SK-N-SH (cell line): ENCODE data around the gene CDK5RAP2. TPM values are rescaled to one million over a fixed set of nuclear protein-coding genes. Genes with fewer than 3 reads are reported as not detected.

Source experiments
- CTCF ChIA-PET: fragments of 300-600, 350-600 bp; formaldehyde crosslinking; extraction: SDS; loops from one replicate; lab custom pipeline; 2021; lab: Yijun Ruan, JAX
- POLR2A ChIA-PET: fragments of 350-600 bp; sonication (Branson Sonifier 250); formaldehyde crosslinking; extraction: SDS; loops from one replicate; lab custom pipeline; 2020; ENCODE audit warnings: antibody characterized with exemption, inconsistent platforms; lab: Yijun Ruan, JAX
- DNase-seq: peaks from one replicate; pipeline ENCODE4 v3.0.0; 2012
- H2AFZ ChIP-seq: fragments of 200-600 bp; sonication (generic); 2 replicates; pipeline ENCODE4 v1.8.1; 2016; ENCODE audit warnings: antibody characterized with exemption, mild to moderate bottlenecking, low read depth
- H3F3A ChIP-seq: fragments of 200-600 bp; sonication (generic); replicated peaks from 2 replicates; pipeline ENCODE3; 2016; ENCODE audit warnings: antibody characterized with exemption, mild to moderate bottlenecking; ENCODE audit not compliant: insufficient read depth
- H3K27ac ChIP-seq, 2 experiments: fragments of 200-500 bp in 1 of 2; fragments of 200-600 bp in 1 of 2; sonication (Bioruptor generic) in 1 of 2; sonication (generic), shearing (Covaris generic) in 1 of 2; 2 replicates each; pipeline versions ENCODE4 v1.5.1 to v1.6.1; 2014 to 2016; ENCODE audit warnings: low read depth in 2 of 2, inconsistent platforms in 1 of 2, low read length in 1 of 2, mild to moderate bottlenecking in 1 of 2, mixed read lengths in 1 of 2
- H3K27me3 ChIP-seq: fragments of 200-600 bp; sonication (generic), shearing (Covaris generic); 2 replicates; pipeline ENCODE4 v1.6.1; 2016; ENCODE audit warnings: mixed run types; ENCODE audit not compliant: insufficient read depth
- H3K36me3 ChIP-seq, 2 experiments: fragments of 200-500 bp in 1 of 2; fragments of 200-600 bp in 1 of 2; sonication (Bioruptor generic) in 1 of 2; sonication (generic) in 1 of 2; replicated peaks in 1 of 2; 2 replicates each; pipeline versions ENCODE3 to v1.5.1; 2014 to 2016; ENCODE audit warnings: low read length in 1 of 2, mild to moderate bottlenecking in 1 of 2; ENCODE audit not compliant: insufficient read depth in 2 of 2, control insufficient read depth in 1 of 2
- H3K4me1 ChIP-seq, 2 experiments: fragments of 200-500 bp in 1 of 2; fragments of 200-600 bp in 1 of 2; sonication (Bioruptor generic) in 1 of 2; sonication (generic), shearing (Covaris generic) in 1 of 2; 2 replicates each; pipeline versions ENCODE4 v1.5.1 to v1.6.1; 2014 to 2016; ENCODE audit warnings: low read depth in 1 of 2, low read length in 1 of 2, mixed run types in 1 of 2; ENCODE audit not compliant: insufficient read depth in 2 of 2, control insufficient read depth in 1 of 2
- H3K4me2 ChIP-seq: fragments of 200-600 bp; sonication (generic), shearing (Covaris generic); 2 replicates; pipeline ENCODE4 v1.6.1; 2017; ENCODE audit warnings: mixed run types
- H3K4me3 ChIP-seq, 2 experiments: fragments of 200-500 bp in 1 of 2; fragments of 200-600 bp in 1 of 2; sonication (Bioruptor generic) in 1 of 2; sonication (generic), shearing (Covaris generic) in 1 of 2; 2 replicates each; pipeline versions ENCODE4 v1.5.1 to v1.8.1; 2014 to 2016; ENCODE audit warnings: low read depth in 2 of 2, inconsistent platforms in 1 of 2, low read length in 1 of 2, mild to moderate bottlenecking in 1 of 2, mixed read lengths in 1 of 2, moderate library complexity in 1 of 2
- H3K79me2 ChIP-seq: fragments of 200-600 bp; sonication (generic); 2 replicates; pipeline ENCODE4 v1.8.1; 2017; ENCODE audit warnings: mild to moderate bottlenecking; ENCODE audit not compliant: insufficient read depth
- H3K9ac ChIP-seq: fragments of 200-600 bp; sonication (generic); 2 replicates; pipeline ENCODE4 v1.6.1; 2017; ENCODE audit warnings: mixed run types
- H3K9me2 ChIP-seq: fragments of 200-600 bp; sonication (generic); 2 replicates; pipeline ENCODE4 v1.6.1; 2017; ENCODE audit warnings: mixed run types
- H3K9me3 ChIP-seq: fragments of 200-600 bp; sonication (generic); 2 replicates; pipeline ENCODE4 v1.6.1; 2017; ENCODE audit warnings: mixed run types, mild to moderate bottlenecking, moderate library complexity
- H4K20me1 ChIP-seq: fragments of 200-600 bp; sonication (generic); 2 replicates; pipeline ENCODE4 v1.6.1; 2017; ENCODE audit warnings: mild to moderate bottlenecking, mixed run types; ENCODE audit not compliant: insufficient read depth
- CHD2 ChIP-seq: fragments of 150-350 bp; IDR thresholded peaks from 2 replicates; pipeline ENCODE4 v1.6.1; 2018; ENCODE audit warnings: low read length; ENCODE audit not compliant: partially characterized antibody
- GATA2 ChIP-seq: sonication (generic); formaldehyde crosslinking; IDR thresholded peaks from 2 replicates; pipeline ENCODE4 v1.5.0; 2020; ENCODE audit warnings: mild to moderate bottlenecking, missing genetic modification reagents
- NFIC ChIP-seq: IDR thresholded peaks from 2 replicates; pipeline ENCODE4 v1.4.0; 2012; ENCODE audit warnings: borderline replicate concordance
- RCOR1 ChIP-seq: fragments of 150-350 bp; IDR thresholded peaks from 2 replicates; pipeline ENCODE4 v1.6.1; 2017; ENCODE audit warnings: antibody characterized with exemption, low read length
- REST ChIP-seq: IDR thresholded peaks from 2 replicates; pipeline ENCODE4 v1.6.1; 2012; ENCODE audit warnings: mild to moderate bottlenecking, low read depth, low read length, moderate library complexity
- RFX5 ChIP-seq: IDR thresholded peaks from 2 replicates; pipeline ENCODE4 v1.6.1; 2012; ENCODE audit warnings: mild to moderate bottlenecking, improper control_type of control experiment, low read length
- SIN3A ChIP-seq: IDR thresholded peaks from 2 replicates; pipeline ENCODE4 v1.6.1; 2012; ENCODE audit warnings: low read depth, mild to moderate bottlenecking, low read length, moderate library complexity, borderline replicate concordance
- TAF1 ChIP-seq: IDR thresholded peaks from 2 replicates; pipeline ENCODE4 v1.6.1; 2012; ENCODE audit warnings: low read depth, mild to moderate bottlenecking, low read length, moderate library complexity, borderline replicate concordance
- TCF12 ChIP-seq: IDR thresholded peaks from 2 replicates; pipeline ENCODE4 v1.4.0; 2012
- WGBS: methylation state at CpG from one replicate; pipeline ENCODE4 v1.1.6; 2017; ENCODE audit warnings: low lambda C conversion rate; 5-methylcytosine and 5-hydroxymethylcytosine counted together
- polyA plus RNA-seq, 3 experiments: library from polyadenylated mRNA; depleted of rRNA; stranded (reverse); fragments of >200 nt; gene quantifications; 2 replicates each; pipeline ENCODE4 v1.2.3, GENCODE V29; 2012
- TF ChIP-seq, protein P1 (sequence below): IDR thresholded peaks from 2 replicates; pipeline ENCODE4 v1.4.0; 2012; ENCODE audit warnings: low read depth, borderline replicate concordance
- TF ChIP-seq, protein P2 (sequence below): IDR thresholded peaks from 2 replicates; pipeline ENCODE4 v1.4.0; 2012; ENCODE audit warnings: low read depth
- TF ChIP-seq, protein P3 (sequence below): fragments of 150-350 bp; IDR thresholded peaks from 2 replicates; pipeline ENCODE4 v1.6.1; 2016; ENCODE audit warnings: mild to moderate bottlenecking, low read depth, low read length

Gene CDK5RAP2
- polyA plus RNA-seq, 1 of the 3 experiments (the other 2 are of a cell fraction): 20.7 TPM

DNA sequence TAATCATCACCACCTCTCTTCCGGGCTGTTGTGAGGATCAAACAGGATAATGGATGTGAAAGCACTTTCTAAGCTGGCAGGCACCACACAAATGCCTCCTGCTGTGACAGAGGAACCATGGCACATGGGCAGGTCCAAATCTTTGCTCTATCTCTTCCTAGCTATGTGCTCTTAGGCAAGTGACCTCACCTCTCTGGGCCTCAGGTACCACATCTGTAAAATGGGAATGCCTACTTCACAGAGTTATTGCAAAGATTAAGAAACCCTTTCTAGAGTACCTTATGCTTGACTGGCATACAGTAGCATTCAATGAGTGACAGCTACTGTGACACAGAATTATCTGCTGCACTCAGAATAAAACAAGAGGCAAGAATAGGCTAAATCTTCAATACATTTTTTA lies 51.6 kb downstream of the CDK5RAP2 start:
- H3K9me3 ChIP-seq: no peaks in the 10 kb centered on the region
- WGBS: 100% methylated on average over 1 of the region's 1 CpG
- H3K4me3 ChIP-seq: no peak overlapping the region
- no peaks in the 10 kb centered on the region for H3K9me2 ChIP-seq
- H3K9ac ChIP-seq: no peak overlapping the region
- ChIA-PET POLR2A (no interaction called here), CTCF (interaction anchor here (1.2 to 3.2 kb wide), 3 partner anchors 10 to 51 kb away, joined by 3 to 13 read pairs (median 4); no protein-coding TSS in a partner anchor)
- H3K27ac ChIP-seq: no peak overlapping the region
- TF ChIP-seq TAF1 (no peak), GATA2 (CRISPR knock-in tag) (no peak)
- TF ChIP-seq, protein P1, sequence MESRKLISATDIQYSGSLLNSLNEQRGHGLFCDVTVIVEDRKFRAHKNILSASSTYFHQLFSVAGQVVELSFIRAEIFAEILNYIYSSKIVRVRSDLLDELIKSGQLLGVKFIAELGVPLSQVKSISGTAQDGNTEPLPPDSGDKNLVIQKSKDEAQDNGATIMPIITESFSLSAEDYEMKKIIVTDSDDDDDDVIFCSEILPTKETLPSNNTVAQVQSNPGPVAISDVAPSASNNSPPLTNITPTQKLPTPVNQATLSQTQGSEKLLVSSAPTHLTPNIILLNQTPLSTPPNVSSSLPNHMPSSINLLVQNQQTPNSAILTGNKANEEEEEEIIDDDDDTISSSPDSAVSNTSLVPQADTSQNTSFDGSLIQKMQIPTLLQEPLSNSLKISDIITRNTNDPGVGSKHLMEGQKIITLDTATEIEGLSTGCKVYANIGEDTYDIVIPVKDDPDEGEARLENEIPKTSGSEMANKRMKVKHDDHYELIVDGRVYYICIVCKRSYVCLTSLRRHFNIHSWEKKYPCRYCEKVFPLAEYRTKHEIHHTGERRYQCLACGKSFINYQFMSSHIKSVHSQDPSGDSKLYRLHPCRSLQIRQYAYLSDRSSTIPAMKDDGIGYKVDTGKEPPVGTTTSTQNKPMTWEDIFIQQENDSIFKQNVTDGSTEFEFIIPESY: no peak
- no peaks in the 10 kb centered on the region; a peak in 1 of 4 replicates for H3K4me1 ChIP-seq
- no peak overlapping the region for H2AFZ ChIP-seq
- no peaks in the 10 kb centered on the region for H3K27me3 ChIP-seq
- H3K79me2 ChIP-seq: no peaks in the 10 kb centered on the region
- DNase-seq: no peak
- H3K36me3 ChIP-seq: peaks cover 42 to 64% of the 10 kb centered on the region in 2 experiments
- H3K4me2 ChIP-seq: no peak overlapping the region
- no peaks in the 10 kb centered on the region for H3F3A ChIP-seq
- no peaks in the 10 kb centered on the region for H4K20me1 ChIP-seq

GRCh38 chr9:120526534-120526933 lies 53.4 kb downstream of the CDK5RAP2 start:
- Histone ChIP-seq H3K4me3 (no peak overlapping the region), H4K20me1 (no peaks in the 10 kb centered on the region), H3K27ac (no peak overlapping the region), H2AFZ (no peak overlapping the region), H3K9me3 (no peaks in the 10 kb centered on the region), H3K9me2 (no peaks in the 10 kb centered on the region), H3K79me2 (no peaks in the 10 kb centered on the region), H3K36me3 (peaks cover 55 to 66% of the 10 kb centered on the region in 2 experiments), H3K9ac (no peak overlapping the region), H3K27me3 (no peaks in the 10 kb centered on the region), H3K4me1 (no peaks in the 10 kb centered on the region), H3F3A (no peaks in the 10 kb centered on the region), H3K4me2 (no peak overlapping the region)
- TF ChIP-seq, protein P2, sequence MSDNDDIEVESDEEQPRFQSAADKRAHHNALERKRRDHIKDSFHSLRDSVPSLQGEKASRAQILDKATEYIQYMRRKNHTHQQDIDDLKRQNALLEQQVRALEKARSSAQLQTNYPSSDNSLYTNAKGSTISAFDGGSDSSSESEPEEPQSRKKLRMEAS: no peak
- TF ChIP-seq TAF1: no peak
- TF ChIP-seq RFX5: no peak
- CTCF ChIA-PET: interaction anchor here (3.2 kb wide), 1 partner anchor 49 kb away, joined by 13 read pairs; no protein-coding TSS in a partner anchor
- WGBS: 95% methylated on average over 3 of the region's 3 CpGs
- POLR2A ChIA-PET: no interaction called here
- no peak for DNase-seq

DNA sequence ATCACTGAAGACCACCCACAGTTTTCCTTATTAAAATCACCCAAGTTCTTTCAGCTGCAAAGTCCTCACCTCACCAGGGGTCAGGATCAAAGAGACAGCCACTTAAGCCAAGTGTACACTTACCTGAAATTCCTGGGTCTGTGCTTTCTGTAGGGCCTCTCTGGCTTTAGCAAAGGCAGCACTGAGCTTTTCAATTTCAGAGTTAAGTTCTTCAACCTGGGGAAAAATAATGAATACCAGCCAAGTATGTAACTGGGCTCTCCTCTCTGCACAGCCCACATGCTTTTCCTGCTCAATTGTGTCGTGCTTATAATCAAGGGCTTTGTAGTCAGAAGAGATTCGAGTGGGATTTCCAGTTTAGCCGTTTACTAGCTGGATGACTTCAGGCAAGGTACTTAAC lies 55.1 kb downstream of the CDK5RAP2 start:
- H3K4me2 ChIP-seq: no peak overlapping the region
- POLR2A ChIA-PET: no interaction called here
- H3K27me3 ChIP-seq: no peaks in the 10 kb centered on the region
- H3K9me2 ChIP-seq: no peaks in the 10 kb centered on the region
- WGBS: 94% methylated on average over 3 of the region's 3 CpGs
- no peaks in the 10 kb centered on the region for H3K4me1 ChIP-seq
- CTCF ChIA-PET: interaction anchor here (0.8 kb wide), 1 partner anchor 16 kb away, joined by 3 read pairs; no protein-coding TSS in a partner anchor
- no peaks in the 10 kb centered on the region for H4K20me1 ChIP-seq
- no peaks in the 10 kb centered on the region for H3F3A ChIP-seq
- no peak for DNase-seq
- H3K27ac ChIP-seq: no peak overlapping the region
- no peak overlapping the region for H3K9ac ChIP-seq
- H3K79me2 ChIP-seq: no peaks in the 10 kb centered on the region
- H3K36me3 ChIP-seq: peaks cover 61 to 62% of the 10 kb centered on the region in 2 experiments
- H3K9me3 ChIP-seq: no peaks in the 10 kb centered on the region
- H2AFZ ChIP-seq: no peak overlapping the region
- no peak overlapping the region for H3K4me3 ChIP-seq
- TF ChIP-seq REST: no peak
- no peak for TF ChIP-seq RCOR1
- TF ChIP-seq, protein P3, sequence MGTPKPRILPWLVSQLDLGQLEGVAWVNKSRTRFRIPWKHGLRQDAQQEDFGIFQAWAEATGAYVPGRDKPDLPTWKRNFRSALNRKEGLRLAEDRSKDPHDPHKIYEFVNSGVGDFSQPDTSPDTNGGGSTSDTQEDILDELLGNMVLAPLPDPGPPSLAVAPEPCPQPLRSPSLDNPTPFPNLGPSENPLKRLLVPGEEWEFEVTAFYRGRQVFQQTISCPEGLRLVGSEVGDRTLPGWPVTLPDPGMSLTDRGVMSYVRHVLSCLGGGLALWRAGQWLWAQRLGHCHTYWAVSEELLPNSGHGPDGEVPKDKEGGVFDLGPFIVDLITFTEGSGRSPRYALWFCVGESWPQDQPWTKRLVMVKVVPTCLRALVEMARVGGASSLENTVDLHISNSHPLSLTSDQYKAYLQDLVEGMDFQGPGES: no peak
- TF ChIP-seq SIN3A: no peak
- TF ChIP-seq CHD2: no peak
- TF ChIP-seq NFIC: no peak
- TF ChIP-seq TCF12: no peak
